ENCODE data around the gene ABCG1.

Gene ABCG1

DNA sequence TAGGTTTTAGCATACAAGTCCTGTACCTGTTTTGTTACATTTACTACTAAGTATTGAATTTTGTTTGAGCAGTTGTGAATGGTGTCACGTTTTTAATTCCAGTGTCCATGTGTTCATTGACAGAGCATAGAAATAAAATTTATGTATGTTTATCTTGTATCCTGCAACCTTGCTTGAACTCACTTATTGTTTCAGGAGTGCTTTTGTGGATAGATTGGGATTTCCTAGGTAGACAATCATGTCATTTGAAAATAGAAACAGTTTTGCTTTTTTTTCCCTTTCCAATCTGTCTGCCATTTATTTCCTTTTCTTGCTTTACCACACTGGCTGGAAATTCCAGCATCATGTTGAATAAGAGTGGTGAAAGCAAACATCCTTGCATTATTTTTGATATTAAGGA is 15.0 kb upstream of the ABCG1 start:
- H3K4me1 ChIP-seq (ENCODE audit: control insufficient read depth, insufficient read depth, low read length), result no peaks in the 10 kb centered on the region
- H3K27ac ChIP-seq (ENCODE audit: low read length), result no peak overlapping the region
- peaks cover 0 to 2% of the 10 kb centered on the region in 2 donors for H3K9me3 ChIP-seq (ENCODE audit: control insufficient read depth in 2 of 2, low read length in 2 of 2)
- H3K27me3 ChIP-seq (ENCODE audit: control insufficient read depth in 1 of 2, insufficient read depth in 2 of 2, low read length in 2 of 2), result no peaks in the 10 kb centered on the region
- H3K36me3 ChIP-seq (ENCODE audit: control insufficient read depth in 2 of 2, insufficient read depth in 2 of 2, low read length in 2 of 2), result no peaks in the 10 kb centered on the region
- H3K4me3 ChIP-seq (ENCODE audit: low read length in 2 of 2), result no peak overlapping the region
- no peak overlapping the region for H3K9ac ChIP-seq (ENCODE audit: low read length in 2 of 2)

- Histone ChIP-seq H3K4me1 (ENCODE audit: control insufficient read depth, insufficient read depth, low read length) (no peaks in the 10 kb centered on the region), H3K4me3 (ENCODE audit: low read length in 2 of 2) (no peak overlapping the region)
Observed at GRCh38 chr21:42207426-42207825, 11.5 kb upstream of the ABCG1 start.

GRCh38 chr21:42208036-42208435 is 10.9 kb upstream of the ABCG1 start:
- no peak overlapping the region for H3K9ac ChIP-seq (ENCODE audit: low read length in 2 of 2)
- H3K36me3 ChIP-seq (ENCODE audit: control insufficient read depth in 2 of 2, insufficient read depth in 2 of 2, low read length in 2 of 2), result no peaks in the 10 kb centered on the region
- H3K27me3 ChIP-seq (ENCODE audit: control insufficient read depth in 1 of 2, insufficient read depth in 2 of 2, low read length in 2 of 2), result no peaks in the 10 kb centered on the region
- H3K4me1 ChIP-seq (ENCODE audit: control insufficient read depth, insufficient read depth, low read length), result no peaks in the 10 kb centered on the region
- H3K27ac ChIP-seq (ENCODE audit: low read length), result no peak overlapping the region
- no peak overlapping the region for H3K4me3 ChIP-seq (ENCODE audit: low read length in 2 of 2)
- peaks cover 0 to 6% of the 10 kb centered on the region in 2 donors for H3K9me3 ChIP-seq (ENCODE audit: control insufficient read depth in 2 of 2, low read length in 2 of 2)

More at GRCh38 chr21:42207426-42207825, 11.5 kb upstream of the ABCG1 start:
- no peak overlapping the region for H3K27ac ChIP-seq (ENCODE audit: low read length)
- H3K9me3 ChIP-seq (ENCODE audit: control insufficient read depth in 2 of 2, low read length in 2 of 2), result peaks cover 0 to 6% of the 10 kb centered on the region in 2 donors
- H3K27me3 ChIP-seq (ENCODE audit: control insufficient read depth in 1 of 2, insufficient read depth in 2 of 2, low read length in 2 of 2), result no peaks in the 10 kb centered on the region
- H3K9ac ChIP-seq (ENCODE audit: low read length in 2 of 2), result no peak overlapping the region
- no peaks in the 10 kb centered on the region for H3K36me3 ChIP-seq (ENCODE audit: control insufficient read depth in 2 of 2, insufficient read depth in 2 of 2, low read length in 2 of 2)

DNA sequence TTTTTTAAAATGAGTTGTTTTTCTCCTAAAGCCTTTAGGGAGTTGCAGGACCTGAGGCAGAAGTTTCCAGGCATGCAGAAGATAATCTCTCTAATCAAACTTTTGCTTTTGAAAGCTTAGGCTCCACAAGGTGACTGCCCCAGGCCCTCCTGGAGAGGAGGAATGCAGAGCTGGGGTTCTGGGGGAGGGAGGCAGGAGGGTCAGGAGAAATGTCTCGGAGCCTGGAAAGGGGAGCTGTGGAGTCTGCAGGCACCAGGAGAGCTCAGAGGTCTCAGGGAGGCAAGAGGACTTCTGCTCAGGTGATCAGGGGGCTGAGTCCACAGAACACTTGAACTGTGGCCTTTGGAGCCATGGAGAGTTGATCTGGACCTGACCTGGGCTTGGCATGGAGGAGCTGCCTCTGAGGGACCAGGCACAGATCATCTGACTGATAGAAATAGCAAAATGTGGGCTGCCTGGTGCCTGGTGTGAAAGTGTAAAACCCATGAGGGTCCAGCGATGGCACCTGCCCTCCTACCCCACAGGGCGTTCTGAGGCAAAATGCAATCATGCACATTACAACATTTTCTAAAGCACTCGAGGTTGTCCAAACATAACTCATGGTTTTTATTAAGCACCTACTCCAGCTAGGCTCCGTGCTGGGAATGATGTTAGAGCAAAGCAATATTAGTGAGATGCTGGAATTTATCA is 10.0 kb upstream of the ABCG1 start:
- Histone ChIP-seq H3K27me3 (ENCODE audit: control insufficient read depth in 1 of 2, insufficient read depth in 2 of 2, low read length in 2 of 2) (no peaks in the 10 kb centered on the region), H3K4me1 (ENCODE audit: control insufficient read depth, insufficient read depth, low read length) (no peaks in the 10 kb centered on the region), H3K27ac (ENCODE audit: low read length) (no peak overlapping the region), H3K9me3 (ENCODE audit: control insufficient read depth in 2 of 2, low read length in 2 of 2) (peaks cover 0 to 6% of the 10 kb centered on the region in 2 donors), H3K4me3 (ENCODE audit: low read length in 2 of 2) (no peak overlapping the region), H3K9ac (ENCODE audit: low read length in 2 of 2) (no peak overlapping the region), H3K36me3 (ENCODE audit: control insufficient read depth in 2 of 2, insufficient read depth in 2 of 2, low read length in 2 of 2) (no peaks in the 10 kb centered on the region)

DNA sequence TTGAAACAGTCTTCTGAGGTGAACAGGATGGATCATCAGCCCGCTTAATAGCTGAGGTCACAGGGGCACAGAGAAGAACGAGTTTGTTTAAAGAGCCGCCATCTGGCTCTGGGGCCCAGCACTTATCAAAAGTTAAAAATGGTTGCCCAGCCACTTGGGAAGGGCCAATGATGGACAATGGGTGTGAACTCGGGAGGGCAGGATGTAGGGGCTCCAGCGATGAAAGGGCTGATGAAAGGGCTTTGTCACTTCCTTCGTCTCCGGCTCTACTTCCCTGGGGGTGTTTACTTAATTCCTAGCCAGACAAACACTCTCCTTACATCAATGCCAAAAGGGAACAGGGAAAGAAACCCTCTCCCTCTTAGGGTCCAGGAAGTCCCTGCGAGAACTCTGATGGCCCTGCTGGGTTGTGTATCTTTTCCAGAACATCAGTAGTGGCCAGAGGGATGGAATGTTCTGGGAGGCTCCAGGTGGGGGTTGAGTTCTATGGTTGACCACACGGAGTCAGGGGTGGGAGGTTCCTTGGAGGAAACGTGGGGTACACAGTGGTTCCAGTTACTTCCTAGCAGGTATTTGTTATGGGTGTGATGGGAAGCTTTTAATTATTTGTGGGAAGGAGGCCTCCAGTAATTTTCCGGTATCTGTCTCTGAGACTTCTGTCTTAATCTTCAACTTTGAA is 9.0 kb upstream of the ABCG1 start:
- H3K36me3 ChIP-seq (ENCODE audit: control insufficient read depth in 2 of 2, insufficient read depth in 2 of 2, low read length in 2 of 2), result no peaks in the 10 kb centered on the region
- no peak overlapping the region for H3K9ac ChIP-seq (ENCODE audit: low read length in 2 of 2)
- no peak overlapping the region for H3K4me3 ChIP-seq (ENCODE audit: low read length in 2 of 2)
- H3K9me3 ChIP-seq (ENCODE audit: control insufficient read depth in 2 of 2, low read length in 2 of 2), result peaks cover 0 to 5% of the 10 kb centered on the region in 2 donors
- H3K4me1 ChIP-seq (ENCODE audit: control insufficient read depth, insufficient read depth, low read length), result no peaks in the 10 kb centered on the region
- H3K27me3 ChIP-seq (ENCODE audit: control insufficient read depth in 1 of 2, insufficient read depth in 2 of 2, low read length in 2 of 2), result no peaks in the 10 kb centered on the region
- no peak overlapping the region for H3K27ac ChIP-seq (ENCODE audit: low read length)

- Histone ChIP-seq H3K4me1 (ENCODE audit: control insufficient read depth, insufficient read depth, low read length) (no peaks in the 10 kb centered on the region), H3K27ac (ENCODE audit: low read length) (no peak overlapping the region), H3K36me3 (ENCODE audit: control insufficient read depth in 2 of 2, insufficient read depth in 2 of 2, low read length in 2 of 2) (no peaks in the 10 kb centered on the region), H3K9me3 (ENCODE audit: control insufficient read depth in 2 of 2, low read length in 2 of 2) (peaks cover 0 to 3% of the 10 kb centered on the region in 2 donors), H3K4me3 (ENCODE audit: low read length in 2 of 2) (no peak overlapping the region), H3K27me3 (ENCODE audit: control insufficient read depth in 1 of 2, insufficient read depth in 2 of 2, low read length in 2 of 2) (no peaks in the 10 kb centered on the region), H3K9ac (ENCODE audit: low read length in 2 of 2) (no peak overlapping the region)
Observed at GRCh38 chr21:42212266-42212665, 6.7 kb upstream of the ABCG1 start.

GRCh38 chr21:42213082-42213774 is 5.7 kb upstream of the ABCG1 start:
- H3K36me3 ChIP-seq (ENCODE audit: control insufficient read depth in 2 of 2, insufficient read depth in 2 of 2, low read length in 2 of 2), result no peaks in the 10 kb centered on the region
- no peak overlapping the region for H3K9ac ChIP-seq (ENCODE audit: low read length in 2 of 2)
- no peak overlapping the region for H3K4me3 ChIP-seq (ENCODE audit: low read length in 2 of 2)
- H3K4me1 ChIP-seq (ENCODE audit: control insufficient read depth, insufficient read depth, low read length), result no peaks in the 10 kb centered on the region
- H3K9me3 ChIP-seq (ENCODE audit: control insufficient read depth in 2 of 2, low read length in 2 of 2), result peaks cover 0 to 3% of the 10 kb centered on the region in 2 donors
- no peak overlapping the region for H3K27ac ChIP-seq (ENCODE audit: low read length)
- H3K27me3 ChIP-seq (ENCODE audit: control insufficient read depth in 1 of 2, insufficient read depth in 2 of 2, low read length in 2 of 2), result no peaks in the 10 kb centered on the region

DNA sequence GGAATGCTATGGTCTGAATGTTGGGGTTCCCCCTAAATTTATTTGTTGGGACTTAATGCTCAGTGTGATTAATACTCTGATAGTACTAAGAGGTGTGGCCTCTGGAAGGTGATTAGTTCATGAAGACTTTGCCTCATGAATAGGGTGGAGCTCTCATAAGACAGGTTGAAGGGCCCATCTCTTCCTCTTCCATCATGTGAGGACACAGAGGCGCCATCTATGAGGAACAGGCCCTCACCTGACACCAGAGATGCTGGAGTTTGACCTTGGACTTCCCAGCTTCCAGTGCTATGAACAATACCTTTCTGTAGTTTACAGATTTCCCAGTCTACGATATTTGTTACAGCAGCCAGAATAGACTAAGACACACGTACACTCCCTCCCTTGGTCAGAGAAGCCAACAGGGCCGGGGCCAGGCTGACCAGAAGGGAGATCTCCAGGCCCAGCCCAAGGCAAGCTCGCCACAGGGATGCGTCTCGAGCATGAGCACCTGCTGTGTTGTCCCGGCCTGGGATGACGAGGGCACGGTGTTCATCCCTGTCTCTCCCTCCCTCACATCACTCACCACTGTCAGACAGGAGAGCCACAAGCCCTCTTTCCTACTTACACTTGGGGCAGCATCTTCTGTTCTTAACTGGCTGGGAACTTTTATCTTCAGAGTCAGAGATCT is 4.7 kb upstream of the ABCG1 start:
- peaks cover 0 to 3% of the 10 kb centered on the region in 2 donors for H3K9me3 ChIP-seq (ENCODE audit: control insufficient read depth in 2 of 2, low read length in 2 of 2)
- no peak overlapping the region for H3K9ac ChIP-seq (ENCODE audit: low read length in 2 of 2)
- no peaks in the 10 kb centered on the region for H3K27me3 ChIP-seq (ENCODE audit: control insufficient read depth in 1 of 2, insufficient read depth in 2 of 2, low read length in 2 of 2)
- H3K27ac ChIP-seq (ENCODE audit: low read length), result no peak overlapping the region
- H3K4me3 ChIP-seq (ENCODE audit: low read length in 2 of 2), result no peak overlapping the region
- H3K4me1 ChIP-seq (ENCODE audit: control insufficient read depth, insufficient read depth, low read length), result peaks cover 5% of the 10 kb centered on the region
- no peaks in the 10 kb centered on the region for H3K36me3 ChIP-seq (ENCODE audit: control insufficient read depth in 2 of 2, insufficient read depth in 2 of 2, low read length in 2 of 2)

- H3K27me3 ChIP-seq (ENCODE audit: control insufficient read depth in 1 of 2, insufficient read depth in 2 of 2, low read length in 2 of 2), result no peaks in the 10 kb centered on the region
Observed at GRCh38 chr21:42214921-42215320, 4.0 kb upstream of the ABCG1 start.

DNA sequence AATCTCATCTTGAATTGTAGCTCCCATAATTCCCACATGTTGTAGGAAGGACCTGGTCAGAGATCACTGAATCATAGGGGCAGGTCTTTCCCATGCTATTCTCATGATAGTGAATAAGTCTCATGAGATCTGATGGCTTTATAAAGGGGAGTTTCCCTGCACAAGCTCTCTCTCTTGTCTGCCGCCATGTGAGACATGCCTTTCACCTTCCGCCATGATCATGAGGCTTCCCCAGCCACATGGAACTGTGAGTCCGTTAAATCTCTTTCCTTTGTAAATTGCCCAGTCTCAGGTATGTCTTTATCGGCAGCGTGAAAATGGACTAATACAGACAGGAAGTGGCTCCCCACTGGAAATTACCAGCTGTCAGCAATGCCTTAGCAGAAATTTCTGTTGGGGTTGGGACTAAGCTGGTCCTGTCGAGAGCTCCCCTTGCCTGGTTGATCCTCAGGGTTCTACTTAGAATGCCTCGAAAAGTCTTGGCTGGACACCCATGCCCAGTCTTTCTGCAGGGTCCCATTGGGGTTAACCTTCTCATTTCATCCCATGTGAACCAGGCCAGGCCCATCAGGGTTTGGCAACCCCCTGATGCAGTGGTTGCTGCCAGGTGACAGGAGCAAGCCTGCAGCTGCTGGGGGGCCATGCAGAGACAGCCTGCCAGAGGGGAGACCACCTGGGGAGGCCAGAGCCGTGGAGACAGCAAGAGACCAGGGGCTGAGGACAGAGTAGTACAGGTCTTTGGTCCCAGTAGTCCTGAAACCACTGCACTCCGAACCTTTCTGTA is 2.8 kb upstream of the ABCG1 start:
- Histone ChIP-seq H3K9me3 (ENCODE audit: control insufficient read depth in 2 of 2, low read length in 2 of 2) (peaks cover 0 to 3% of the 10 kb centered on the region in 2 donors), H3K9ac (ENCODE audit: low read length in 2 of 2) (no peak overlapping the region), H3K4me3 (ENCODE audit: low read length in 2 of 2) (no peak overlapping the region), H3K4me1 (ENCODE audit: control insufficient read depth, insufficient read depth, low read length) (peaks cover 16% of the 10 kb centered on the region), H3K36me3 (ENCODE audit: control insufficient read depth in 2 of 2, insufficient read depth in 2 of 2, low read length in 2 of 2) (no peaks in the 10 kb centered on the region), H3K27me3 (ENCODE audit: control insufficient read depth in 1 of 2, insufficient read depth in 2 of 2, low read length in 2 of 2) (no peaks in the 10 kb centered on the region), H3K27ac (ENCODE audit: low read length) (no peak overlapping the region)

More at GRCh38 chr21:42214921-42215320, 4.0 kb upstream of the ABCG1 start:
- Histone ChIP-seq H3K27ac (ENCODE audit: low read length) (no peak overlapping the region), H3K9me3 (ENCODE audit: control insufficient read depth in 2 of 2, low read length in 2 of 2) (peaks cover 0 to 3% of the 10 kb centered on the region in 2 donors), H3K9ac (ENCODE audit: low read length in 2 of 2) (no peak overlapping the region), H3K4me3 (ENCODE audit: low read length in 2 of 2) (no peak overlapping the region), H3K36me3 (ENCODE audit: control insufficient read depth in 2 of 2, insufficient read depth in 2 of 2, low read length in 2 of 2) (no peaks in the 10 kb centered on the region), H3K4me1 (ENCODE audit: control insufficient read depth, insufficient read depth, low read length) (peaks cover 8% of the 10 kb centered on the region)
